ENCODE data around the gene UBE3B.

The UBE3B gene

DNA sequence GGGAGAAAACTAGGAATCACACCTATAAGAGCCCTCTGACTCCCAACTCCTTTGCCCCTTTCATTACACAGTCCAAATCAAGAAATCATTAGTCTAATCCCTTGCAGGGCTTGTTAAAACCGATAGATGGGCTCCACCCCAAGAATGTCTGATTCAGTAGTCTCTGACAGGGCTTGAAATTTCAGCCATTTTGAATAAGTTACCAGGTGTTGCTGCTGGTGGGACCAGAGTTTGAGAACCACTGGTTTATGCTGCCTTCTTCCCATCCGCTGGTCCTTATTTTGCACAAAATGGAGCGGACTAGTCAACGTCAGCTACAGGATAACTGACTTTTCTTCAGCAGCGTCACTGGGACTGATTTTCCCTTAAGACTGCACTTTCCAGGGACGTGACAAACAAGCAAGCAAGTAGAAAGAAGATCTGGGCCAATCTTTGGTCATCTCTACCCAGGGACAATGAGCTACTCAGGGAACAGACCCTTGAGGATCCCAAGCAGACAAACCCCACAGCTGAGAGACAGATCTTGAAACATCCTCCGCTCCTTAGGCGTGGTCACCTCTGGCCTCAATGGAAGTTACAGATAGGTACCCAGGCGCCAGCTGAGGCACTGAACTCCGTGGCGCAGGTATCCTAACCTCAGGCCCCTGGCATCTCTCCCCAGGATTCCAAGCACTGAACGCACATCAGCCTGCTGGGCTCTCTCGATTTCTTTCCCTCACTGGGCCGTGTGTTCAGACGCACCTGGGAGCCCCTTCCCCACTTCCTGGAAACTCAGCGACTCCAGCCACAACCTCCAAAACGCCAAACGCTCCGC is 1.2 kb upstream of the UBE3B start:
- no peak for DNase-seq (ENCODE audit: low read depth)

DNA sequence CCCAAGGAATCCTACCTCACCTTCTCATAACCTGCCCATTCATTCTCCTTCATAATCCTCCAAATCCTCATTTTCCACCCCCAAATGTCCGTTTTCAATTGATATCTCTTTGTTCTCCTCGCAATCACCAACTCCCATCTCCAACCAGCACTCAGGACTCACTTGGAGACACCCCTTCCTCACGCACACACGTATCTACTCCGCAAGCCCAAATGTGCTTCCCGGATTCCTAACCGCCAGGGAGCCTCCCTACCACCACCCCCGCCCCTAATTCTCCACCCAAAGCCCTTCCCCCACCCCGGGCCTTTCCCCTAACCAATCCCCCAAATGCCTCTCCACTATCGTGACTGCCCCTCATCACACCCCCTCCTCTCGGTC is 638 bp upstream of the UBE3B start:
- no peak for DNase-seq (ENCODE audit: low read depth)

DNA sequence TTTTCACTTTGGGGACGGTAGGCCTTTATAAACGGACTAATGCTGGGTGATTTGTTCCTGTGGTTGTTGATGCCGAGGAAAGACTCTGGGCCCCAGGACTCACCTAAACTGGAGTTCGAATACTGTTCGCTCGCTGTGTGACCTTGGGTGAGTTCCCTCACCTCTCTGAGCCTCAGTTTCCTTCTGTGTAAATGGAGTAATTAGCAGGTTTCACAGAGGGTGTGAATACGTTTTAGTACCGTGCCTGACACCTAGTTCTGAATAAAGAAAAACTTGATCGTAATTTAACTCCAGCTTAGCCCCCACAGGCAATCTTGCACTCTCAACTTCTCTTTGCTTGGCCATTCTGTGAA is 505 bp downstream of the UBE3B start:
- no peak for DNase-seq (ENCODE audit: low read depth)

DNA sequence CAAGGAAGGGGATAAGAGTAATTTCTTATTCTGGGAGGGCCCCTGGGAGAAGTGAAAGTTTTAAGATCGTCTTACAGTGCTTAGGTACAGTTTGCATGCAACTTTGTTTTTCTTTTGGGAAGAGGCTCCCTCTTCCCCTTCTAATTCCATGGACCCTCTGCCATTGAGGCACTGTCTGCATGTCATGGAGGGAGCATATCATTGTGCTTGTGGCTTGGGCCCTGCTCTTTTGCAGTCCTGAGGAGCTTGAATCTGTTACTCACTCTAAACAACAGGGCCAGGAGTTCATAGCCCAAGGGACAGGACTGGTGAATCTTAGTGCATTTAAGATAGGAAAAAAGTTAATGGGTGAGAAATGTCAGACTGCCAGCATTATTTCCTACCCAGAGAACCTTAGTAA is 2.3 kb downstream of the UBE3B start:
- DNase-seq (ENCODE audit: low read depth), result no peak

DNA sequence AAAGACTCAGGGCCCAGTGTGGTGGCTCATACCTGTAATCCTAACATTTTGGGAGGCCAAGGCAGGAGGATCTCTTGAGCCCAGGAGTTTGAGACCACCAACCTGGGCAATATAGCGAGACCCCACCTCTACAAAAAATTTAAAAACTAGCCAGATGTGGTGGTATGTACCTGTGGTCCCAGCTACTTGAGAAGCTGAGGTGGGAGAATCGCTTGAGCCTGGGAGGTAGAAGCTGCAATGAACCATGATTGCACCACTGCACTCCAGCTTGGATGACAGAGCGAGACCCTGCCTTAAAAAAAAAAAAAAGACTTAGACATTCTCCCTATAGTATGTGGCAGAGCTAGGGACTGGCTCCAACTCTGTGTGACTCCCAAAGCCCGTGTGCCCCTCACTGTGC is 2.9 kb downstream of the UBE3B start:
- DNase-seq (ENCODE audit: low read depth), result no peak

DNA sequence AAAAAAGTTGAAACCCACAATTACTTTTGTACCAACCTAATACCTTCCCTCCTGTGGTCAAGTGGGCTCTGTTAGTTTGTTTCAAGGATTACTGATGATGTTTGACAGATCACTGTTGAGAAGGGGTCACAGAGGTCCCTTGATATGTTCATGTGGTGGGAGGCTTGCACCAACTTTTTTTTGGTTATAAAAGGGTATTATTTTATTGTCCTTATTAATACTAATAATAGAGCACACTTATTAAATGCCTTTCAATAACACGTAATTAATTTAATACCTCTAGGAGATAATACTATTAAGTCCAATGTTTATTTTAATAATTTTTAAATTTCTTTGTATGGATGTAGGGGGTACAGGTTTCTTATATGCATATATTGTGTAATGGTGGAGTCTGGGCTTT is 4.4 kb downstream of the UBE3B start:
- DNase-seq (ENCODE audit: low read depth), result no peak

DNA sequence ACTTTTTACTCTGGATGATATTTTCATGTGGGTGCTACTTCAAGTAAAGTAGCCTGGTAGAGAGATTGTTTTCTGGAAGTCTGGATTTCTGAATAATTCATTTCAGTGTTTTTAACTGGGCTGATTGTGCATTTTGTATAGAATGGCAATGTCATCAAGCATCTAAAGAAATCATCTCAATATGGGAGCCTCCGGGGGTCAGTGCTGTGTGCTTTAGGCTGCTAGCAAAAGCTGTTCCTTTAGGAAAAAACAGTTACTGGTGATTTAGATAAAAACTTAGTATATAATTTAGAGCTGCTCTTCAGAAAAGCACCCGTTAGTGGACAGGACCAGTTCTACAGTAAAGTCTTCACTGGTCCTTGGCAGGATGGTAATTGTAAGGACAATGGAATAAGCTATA is 5.1 kb downstream of the UBE3B start:
- DNase-seq (ENCODE audit: low read depth), result no peak

DNA sequence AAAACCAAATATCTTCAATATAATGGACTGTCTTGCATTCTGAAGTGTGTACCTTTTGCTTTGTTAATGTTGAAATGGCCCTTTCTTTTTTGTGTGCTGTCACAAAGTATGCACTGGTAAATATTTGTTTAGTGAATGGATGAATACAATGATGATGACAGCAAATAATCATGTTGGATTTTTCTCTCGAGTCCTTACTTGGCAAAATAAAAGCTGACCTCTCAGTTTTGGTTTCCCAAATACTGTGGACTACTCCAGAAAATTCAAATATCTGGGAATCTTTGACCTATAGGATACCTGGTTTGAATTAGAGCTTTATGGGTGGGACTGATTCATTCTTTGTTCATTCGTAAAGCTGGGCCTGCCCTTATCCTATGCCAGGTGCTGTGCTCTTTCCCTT is 5.5 kb downstream of the UBE3B start:
- DNase-seq (ENCODE audit: low read depth), result no peak

DNA sequence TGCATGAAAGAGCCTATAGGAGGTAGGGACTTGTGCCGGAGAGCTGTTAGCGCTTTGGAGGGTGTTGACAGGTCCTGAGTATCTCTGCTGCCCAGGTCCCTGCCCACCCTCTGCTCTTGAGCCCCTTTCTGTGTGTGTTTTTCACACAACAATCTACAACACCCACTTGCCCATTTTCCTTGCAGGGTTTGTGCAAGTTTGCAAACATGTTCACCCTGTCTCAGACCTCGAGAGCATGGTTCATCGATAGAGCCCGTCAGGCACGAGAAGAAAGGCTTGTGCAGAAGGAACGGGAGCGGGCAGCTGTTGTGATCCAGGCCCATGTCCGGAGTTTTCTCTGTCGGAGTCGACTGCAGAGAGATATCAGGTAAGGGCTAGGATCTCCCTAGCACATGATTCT is 5.9 kb downstream of the UBE3B start:
- DNase-seq (ENCODE audit: low read depth), result no peak

DNA sequence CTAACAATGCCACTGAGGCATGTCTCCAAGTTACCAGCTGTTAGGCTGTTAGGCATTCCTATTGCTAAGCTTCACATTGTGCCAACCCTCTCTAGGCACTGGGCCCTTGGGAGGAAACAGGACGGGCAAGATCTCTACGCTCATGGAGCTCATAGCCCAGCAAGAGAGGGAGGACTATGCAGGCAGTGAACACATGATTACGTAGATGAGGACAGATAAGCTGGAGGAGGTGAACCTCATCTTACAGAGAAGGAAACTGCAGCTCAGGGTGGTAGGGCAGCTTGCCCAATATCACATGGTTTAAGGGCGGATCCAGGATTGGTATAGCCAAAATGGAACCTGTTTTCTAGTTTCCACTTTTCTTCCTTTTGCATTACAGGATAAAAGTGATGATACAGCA is 7.8 kb downstream of the UBE3B start:
- DNase-seq (ENCODE audit: low read depth), result no peak

DNA sequence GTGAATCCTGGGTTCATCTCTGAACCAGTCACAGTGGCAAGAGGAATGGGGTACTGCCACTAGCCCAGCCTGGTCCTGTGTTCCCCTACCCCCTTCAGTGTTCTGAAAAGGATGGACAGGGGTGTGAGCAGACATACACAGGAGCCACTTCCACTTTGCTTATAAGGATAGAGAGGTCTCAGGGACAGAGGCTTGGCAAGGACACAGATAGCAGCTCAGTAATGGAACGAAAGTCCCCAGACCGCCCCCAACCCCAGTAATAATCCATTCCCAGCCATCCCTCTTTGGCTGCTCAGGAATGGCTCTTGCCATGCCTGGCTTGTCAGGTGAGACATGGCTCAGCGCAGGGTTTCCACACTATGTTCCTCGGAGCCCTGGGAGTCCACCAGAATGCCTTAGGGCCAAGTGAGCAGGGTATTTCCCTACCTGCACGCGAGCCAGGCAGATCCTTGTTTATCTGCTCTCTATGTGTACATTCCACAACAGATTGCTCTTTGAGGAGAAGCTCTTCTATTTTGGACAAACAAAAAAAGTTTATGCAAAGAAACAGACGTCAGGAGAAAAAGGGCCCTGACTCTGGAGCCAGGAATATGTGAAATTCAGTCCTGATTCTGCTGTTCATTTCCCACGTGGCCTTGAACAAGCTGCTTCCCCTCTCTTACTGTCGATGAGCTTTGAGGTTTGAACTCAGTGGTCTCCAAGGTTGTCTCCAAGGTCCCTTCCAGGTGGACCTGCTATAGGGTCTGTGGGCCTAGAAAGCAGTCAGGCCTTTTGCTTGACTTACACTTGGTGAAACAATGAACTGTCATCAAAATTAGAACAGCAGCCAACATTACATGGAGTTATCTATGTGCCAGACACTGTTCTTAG is 10.0 kb downstream of the UBE3B start:
- no peak for DNase-seq (ENCODE audit: low read depth)

DNA sequence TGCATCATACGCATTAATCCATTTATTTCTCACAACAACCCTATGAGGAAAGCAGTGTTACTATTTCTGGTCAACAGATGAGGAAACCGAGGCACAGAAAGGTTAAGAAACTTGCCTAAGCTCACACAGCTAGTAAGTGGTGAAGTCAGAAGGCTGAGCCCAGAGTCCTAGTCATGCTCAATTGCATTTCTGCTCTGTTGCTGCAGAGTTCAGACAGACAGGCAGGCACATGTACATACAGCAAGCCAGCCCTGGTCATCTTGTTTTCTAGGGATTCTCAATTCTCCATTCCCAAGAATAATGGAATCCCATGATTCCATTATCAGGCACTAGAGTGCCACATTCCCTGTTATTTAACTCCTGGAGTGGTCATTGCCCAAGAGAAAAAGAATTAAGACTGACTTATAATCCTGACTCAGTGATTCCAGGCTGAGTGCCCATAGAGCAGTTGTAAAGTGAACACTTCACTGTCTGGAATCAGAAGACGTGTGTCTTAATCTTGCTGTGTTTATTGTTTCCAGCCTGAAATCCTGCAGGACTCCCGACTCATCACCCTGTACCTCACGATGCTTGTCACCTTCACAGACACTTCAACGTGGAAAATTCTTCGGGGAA is 10.7 kb downstream of the UBE3B start:
- DNase-seq (ENCODE audit: low read depth), result no peak

DNA sequence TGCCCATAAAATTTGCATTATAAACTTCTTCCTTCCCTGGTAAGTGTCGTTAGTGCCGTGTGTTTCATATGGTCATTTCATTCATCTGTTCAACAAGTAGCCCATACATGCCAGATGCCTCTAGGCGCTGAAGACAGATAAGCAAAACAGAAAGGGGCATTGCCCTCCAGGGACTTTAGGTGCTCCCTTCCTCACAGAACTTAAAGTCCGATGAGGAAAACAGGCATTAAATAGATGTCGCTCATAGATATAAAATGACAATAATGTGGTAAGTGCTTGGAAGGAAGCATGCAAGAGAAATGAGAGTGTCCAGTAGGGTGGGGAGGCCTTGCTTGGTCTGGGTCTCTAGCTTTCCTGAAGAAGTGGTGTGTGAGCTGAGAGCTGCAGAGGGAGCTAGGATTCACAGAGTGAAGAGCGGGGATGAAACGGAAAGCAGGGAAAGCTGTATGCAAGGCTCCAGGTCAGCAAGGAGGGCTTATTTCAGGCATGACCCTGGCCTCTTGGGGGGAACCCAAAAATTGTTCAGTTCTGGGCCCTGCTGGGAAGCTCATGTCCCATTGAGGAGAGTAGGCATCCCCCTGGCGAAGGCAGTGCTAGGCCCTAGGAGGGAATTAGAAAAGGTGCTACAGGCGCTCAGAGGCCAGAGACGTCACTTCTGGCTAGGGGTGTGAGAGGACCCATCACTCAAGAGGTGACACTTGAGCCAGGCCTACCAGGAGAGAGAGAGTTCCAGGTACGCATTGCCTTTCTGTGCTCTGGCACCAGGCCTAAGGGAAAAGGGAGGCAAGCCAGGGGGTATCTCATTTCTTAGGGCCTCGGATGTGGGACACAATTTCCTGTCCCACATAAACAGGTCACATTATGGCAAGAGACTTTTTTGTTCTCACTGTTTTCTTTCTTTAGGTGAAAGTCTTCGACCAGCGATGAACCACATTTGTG is 11.9 kb downstream of the UBE3B start:
- DNase-seq (ENCODE audit: low read depth), result no peak

DNA sequence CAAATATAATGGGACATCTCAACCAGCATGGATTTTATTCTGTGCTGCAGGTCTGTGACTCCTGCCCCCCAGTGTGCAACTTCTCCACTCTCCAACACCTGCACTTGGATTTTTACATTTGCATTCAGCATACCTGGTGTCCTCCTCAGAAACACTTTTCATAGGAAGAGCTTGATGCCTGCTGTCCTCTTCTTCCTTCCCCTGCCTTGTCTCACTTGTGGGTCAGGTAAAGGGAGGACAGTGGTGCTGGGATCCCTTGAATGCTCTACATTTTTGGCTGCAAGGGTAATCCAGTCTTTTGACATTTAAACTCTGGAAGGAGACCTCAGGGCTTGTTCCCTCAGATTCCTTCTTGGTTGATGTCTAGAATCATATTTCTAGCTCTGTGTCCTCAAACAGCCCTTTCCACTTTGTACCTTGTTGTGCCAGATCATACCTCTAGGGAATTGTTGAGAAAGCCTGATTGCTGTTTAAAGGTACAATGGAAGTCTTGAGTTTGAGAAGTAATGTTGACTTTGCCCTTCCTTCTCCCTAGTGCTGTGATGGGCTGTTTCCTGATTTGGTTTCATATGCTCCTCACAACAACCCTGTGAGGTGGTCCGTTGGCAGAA is 12.6 kb downstream of the UBE3B start:
- no peak for DNase-seq (ENCODE audit: low read depth)

DNA sequence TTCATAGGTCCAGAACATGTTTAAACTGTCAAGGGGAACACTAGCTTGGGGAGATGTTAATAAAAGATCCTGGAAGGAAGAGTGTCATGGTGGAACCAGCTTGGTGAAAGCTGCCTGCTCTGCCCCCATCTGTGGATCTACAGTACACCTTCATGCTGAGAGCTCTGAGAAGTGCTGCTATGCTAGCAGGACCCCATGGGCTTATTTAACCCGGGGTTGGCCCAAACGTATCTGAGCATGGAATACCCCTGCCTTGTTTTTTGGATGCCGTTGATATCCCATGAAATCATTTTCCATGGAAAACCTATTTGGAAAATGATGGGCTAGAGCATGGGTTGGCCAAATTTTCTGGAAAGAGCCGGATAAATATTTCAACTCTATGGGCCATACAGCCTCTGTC is 14.2 kb downstream of the UBE3B start:
- no peak for DNase-seq (ENCODE audit: low read depth)

DNA sequence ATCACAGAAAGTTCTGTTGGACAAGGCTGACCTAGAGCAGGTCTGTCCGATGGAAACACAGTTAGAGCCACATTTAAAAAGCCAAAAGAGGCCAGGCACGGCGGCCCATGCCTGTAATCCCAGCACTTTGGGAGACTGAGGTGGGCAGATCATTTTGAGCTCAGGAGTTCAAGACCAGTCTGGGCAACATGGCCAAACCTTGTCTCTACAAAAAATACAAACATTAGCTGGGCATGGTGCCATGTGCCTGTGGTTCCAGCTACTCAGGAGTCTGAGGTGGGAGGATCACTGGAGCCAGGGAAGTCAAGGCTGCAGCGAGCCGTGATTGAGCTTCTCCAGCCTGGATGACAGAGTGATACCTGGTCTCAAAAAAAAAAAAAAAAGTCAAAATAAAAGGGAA is 14.9 kb downstream of the UBE3B start:
- DNase-seq (ENCODE audit: low read depth), result no peak

DNA sequence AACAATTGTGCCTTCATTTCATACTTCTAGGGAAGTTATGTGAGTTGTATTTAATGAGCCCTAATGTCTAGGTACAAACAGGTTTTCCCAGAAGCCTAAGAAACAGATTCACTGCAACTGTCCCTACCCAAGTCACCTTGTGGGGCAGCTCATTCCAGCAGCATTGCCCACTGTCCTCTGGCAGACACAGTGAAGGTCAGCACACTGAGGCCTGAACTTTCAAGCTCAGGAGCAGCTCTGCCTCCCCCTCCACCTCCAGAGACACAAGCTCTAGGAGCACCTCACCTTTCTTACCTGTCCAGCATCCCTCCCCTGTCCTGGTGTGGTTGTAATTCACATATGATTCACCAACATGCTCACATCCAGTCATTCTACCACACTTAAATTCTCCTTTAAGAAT is 15.7 kb downstream of the UBE3B start:
- no peak for DNase-seq (ENCODE audit: low read depth)

DNA sequence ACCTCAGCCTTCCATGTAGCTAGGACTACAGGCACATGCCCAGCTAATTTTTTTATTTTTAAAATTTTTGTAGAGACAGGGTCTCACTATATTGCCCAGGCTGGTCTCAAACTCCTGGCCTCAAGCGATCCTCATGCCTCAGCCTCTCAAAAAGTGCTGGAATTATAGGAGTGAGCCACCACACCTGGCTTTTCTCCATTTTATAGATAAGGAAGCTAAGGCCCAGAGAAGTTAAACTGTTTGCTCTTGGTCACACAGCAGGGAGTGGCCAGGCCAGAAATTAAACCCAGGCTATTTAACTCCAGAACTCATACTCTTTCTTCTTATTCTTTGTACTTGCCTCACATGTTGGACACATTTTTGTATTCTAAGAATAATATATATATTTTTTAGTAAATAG is 16.5 kb downstream of the UBE3B start:
- no peak for DNase-seq (ENCODE audit: low read depth)

DNA sequence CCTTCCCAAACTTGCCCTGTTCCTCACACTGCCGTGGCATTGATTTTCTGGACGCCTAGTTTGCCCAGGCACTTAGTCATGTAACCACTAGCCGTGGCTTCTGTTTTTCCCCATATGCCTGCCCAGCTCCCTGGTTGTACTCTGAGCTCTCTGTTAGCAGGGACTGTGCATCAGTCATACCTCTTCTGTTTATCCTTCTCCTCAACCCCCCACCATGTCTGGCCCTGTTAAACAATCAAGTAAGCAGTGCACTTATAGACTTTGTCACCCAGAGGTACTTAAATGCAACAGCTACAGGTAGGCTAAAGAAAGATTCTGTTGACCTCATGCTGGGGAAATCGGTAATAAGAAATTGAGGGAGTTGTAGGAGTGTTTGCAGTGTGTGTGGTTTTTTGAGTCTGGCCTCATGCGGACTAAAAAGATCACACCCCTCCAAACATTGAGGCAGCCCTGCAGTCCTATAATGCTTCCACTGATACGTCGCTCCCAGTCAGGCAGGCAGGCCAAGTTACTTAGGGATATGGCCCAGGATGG is 17.0 kb downstream of the UBE3B start:
- no peak for DNase-seq (ENCODE audit: low read depth)

DNA sequence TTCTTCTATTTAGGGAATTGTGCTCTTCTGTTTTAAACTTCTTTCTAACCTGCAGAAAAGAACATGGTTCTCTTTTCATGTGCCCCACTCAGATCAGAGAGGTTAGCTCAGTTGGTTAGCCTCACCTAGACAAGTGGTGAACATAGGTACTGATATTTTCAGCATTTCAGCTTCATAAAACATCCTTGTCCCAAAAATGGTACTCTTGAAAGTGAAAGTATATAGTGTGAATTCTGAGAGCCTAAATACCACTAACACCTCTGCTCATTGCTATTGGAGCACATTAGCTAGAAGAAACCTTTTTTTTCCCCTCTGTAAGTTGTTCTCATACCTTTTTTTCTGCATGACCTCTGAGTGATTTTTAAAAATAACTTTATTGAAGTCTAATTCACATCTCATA is 17.6 kb downstream of the UBE3B start:
- no peak for DNase-seq (ENCODE audit: low read depth)

DNA sequence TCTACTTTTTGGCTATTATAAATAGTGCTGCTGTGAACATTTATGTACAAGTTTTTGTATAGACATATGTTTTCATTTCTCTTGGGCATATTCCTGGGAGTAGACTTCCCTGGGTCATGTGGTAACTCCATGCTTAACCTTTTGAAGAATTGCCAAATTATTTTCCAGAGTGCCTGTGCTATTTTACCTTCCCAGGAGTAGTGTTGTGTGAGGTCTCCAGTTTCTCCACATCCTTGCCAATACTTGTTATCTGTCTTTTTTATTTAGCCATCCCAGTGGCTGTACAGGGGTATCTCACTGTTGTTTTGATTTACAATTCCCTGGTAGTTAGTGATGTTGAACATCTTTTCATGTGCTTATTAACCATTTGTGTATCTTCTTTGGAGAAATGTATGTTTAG is 18.9 kb downstream of the UBE3B start:
- DNase-seq (ENCODE audit: low read depth), result no peak

All from stimulated activated CD8-positive, alpha-beta memory T cell treated with anti-CD3 and anti-CD28 coated beads, Interleukin-15, amount 100 ng/mL, for 24 hours (primary cell).